MCF 10A (cell line): ENCODE data around the gene NFIX. TPM values are rescaled to one million over a fixed set of nuclear protein-coding genes. Genes with fewer than 3 reads are reported as not detected.

Experiments used
- BruUV-seq: library from RNA; stranded (reverse); fragments of 400-500 nt; replicated peaks from 2 replicates; lab custom pipeline; 2021; lab: Mats Ljungman, UMichigan
- CTCF ChIA-PET: fragments of 300-600 bp; sonication (Branson Sonifier 250); formaldehyde crosslinking; extraction: SDS; loops from one replicate; lab custom pipeline; 2021; ENCODE audit warnings: antibody characterized with exemption, inconsistent platforms; lab: Yijun Ruan, JAX
- POLR2A ChIA-PET: fragments of 300-600, 350-650 bp; sonication (Branson Sonifier 250); formaldehyde crosslinking; extraction: SDS; loops from one replicate; lab custom pipeline; 2020; ENCODE audit warnings: antibody characterized with exemption, inconsistent platforms; lab: Yijun Ruan, JAX
- DNase-seq: peaks from one replicate; pipeline ENCODE4 v3.0.0-alpha.2; 2018; ENCODE audit not compliant: unreplicated experiment
- H3K27ac Mint-ChIP-seq: one replicate; pipeline ENCODE4 v1.8.0; 2022; ENCODE audit warnings: mild to moderate bottlenecking, low read depth, mixed read lengths; ENCODE audit not compliant: unreplicated experiment
- H3K27me3 Mint-ChIP-seq: one replicate; pipeline ENCODE4 v1.8.0; 2022; ENCODE audit warnings: mixed read lengths; ENCODE audit not compliant: insufficient read depth, unreplicated experiment
- H3K36me3 Mint-ChIP-seq: one replicate; pipeline ENCODE4 v1.8.0; 2022; ENCODE audit warnings: mild to moderate bottlenecking, moderate library complexity, mixed read lengths; ENCODE audit not compliant: insufficient read depth, unreplicated experiment
- H3K4me1 Mint-ChIP-seq: one replicate; pipeline ENCODE4 v1.8.0; 2022; ENCODE audit warnings: mixed read lengths; ENCODE audit not compliant: insufficient read depth, unreplicated experiment
- H3K4me3 Mint-ChIP-seq: one replicate; pipeline ENCODE4 v1.8.0; 2022; ENCODE audit warnings: mild to moderate bottlenecking, moderate library complexity, mixed read lengths; ENCODE audit not compliant: unreplicated experiment
- H3K9me3 Mint-ChIP-seq: one replicate; pipeline ENCODE4 v1.8.0; 2022; ENCODE audit warnings: mixed read lengths; ENCODE audit not compliant: unreplicated experiment
- CTCF ChIP-seq: fragments of 200-600 bp; IDR thresholded peaks from one replicate; pipeline ENCODE4 v1.8.0; 2022; ENCODE audit warnings: antibody characterized with exemption, mild to moderate bottlenecking; ENCODE audit not compliant: unreplicated experiment
- intact Hi-C: fragments of 100-400 bp; cut with micrococcal nuclease; formaldehyde crosslinking; loops from 2 replicates; pipeline ENCODE4 v1.14.1; 2022
- total RNA-seq: library from RNA; stranded (reverse); gene quantifications from 2 replicates; pipeline ENCODE4 v1.2.3, GENCODE V29; 2022

The NFIX gene
- total RNA-seq, 1 experiment from 2014 or later, result 27.2 TPM

- TF ChIP-seq CTCF, result no peak
- Mint-ChIP-seq H3K36me3 (peaks cover 6% of the 10 kb centered on the region), H3K27me3 (no peaks in the 10 kb centered on the region), H3K9me3 (no peaks in the 10 kb centered on the region), H3K27ac (no peak overlapping the region), H3K4me1 (peaks cover 7% of the 10 kb centered on the region), H3K4me3 (no peak overlapping the region)
- no peak for DNase-seq
- CTCF ChIA-PET, result interaction anchor here (0.5 to 12.6 kb wide), 8 partner anchors 16 to 582 kb away, joined by 3 to 334 read pairs (median 7); no protein-coding TSS in a partner anchor
- BruUV-seq, result no TSS peak
- POLR2A ChIA-PET, result no interaction called here
- intact Hi-C loops, result no loop called here
Observed at GRCh38 chr19:12979974-12980373, 15.3 kb upstream of the NFIX start.

- BruUV-seq, result no TSS peak
- Mint-ChIP-seq H3K4me3 (no peak overlapping the region), H3K36me3 (peaks cover 6% of the 10 kb centered on the region), H3K4me1 (peaks cover 10% of the 10 kb centered on the region), H3K27me3 (no peaks in the 10 kb centered on the region), H3K27ac (no peak overlapping the region), H3K9me3 (no peaks in the 10 kb centered on the region)
- CTCF ChIA-PET, result interaction anchor here (0.6 to 12.6 kb wide), 7 partner anchors 17 to 180 kb away, joined by 3 to 334 read pairs (median 3); no protein-coding TSS in a partner anchor
- no peak for TF ChIP-seq CTCF
- POLR2A ChIA-PET, result interaction anchor here (0.7 kb wide), 1 partner anchor 10 kb away, joined by 4 read pairs; no protein-coding TSS in a partner anchor
- intact Hi-C loops, result loop anchor here (1.0 to 2.0 kb wide), 2 partner anchors 52 to 79 kb away; no protein-coding TSS in a partner anchor
- no peak for DNase-seq
Observed at GRCh38 chr19:12982648-12983047, 12.6 kb upstream of the NFIX start.

GRCh38 chr19:12983091-12983490 is 12.2 kb upstream of the NFIX start:
- Mint-ChIP-seq H3K27ac (no peak overlapping the region), H3K27me3 (no peaks in the 10 kb centered on the region), H3K9me3 (no peaks in the 10 kb centered on the region), H3K4me3 (no peak overlapping the region), H3K4me1 (peaks cover 6% of the 10 kb centered on the region), H3K36me3 (peaks cover 3% of the 10 kb centered on the region)
- no peak for TF ChIP-seq CTCF
- intact Hi-C loops, result loop anchor here (1.0 to 2.0 kb wide), 2 partner anchors 52 to 78 kb away; no protein-coding TSS in a partner anchor
- ChIA-PET POLR2A (interaction anchor here (0.7 kb wide), 1 partner anchor 10 kb away, joined by 4 read pairs; no protein-coding TSS in a partner anchor), CTCF (interaction anchor here (0.6 to 12.6 kb wide), 10 partner anchors 17 to 180 kb away, joined by 3 to 334 read pairs (median 3); no protein-coding TSS in a partner anchor)
- no TSS peak for BruUV-seq
- DNase-seq, result no peak

- POLR2A ChIA-PET, result interaction anchor here (0.6 to 1.2 kb wide), 3 partner anchors 78 to 192 kb away, joined by 3 to 4 read pairs (median 3); partner anchors contain the start of gene JUNB
Observed at GRCh38 chr19:12983542-12984142, 11.6 kb upstream of the NFIX start.

More at GRCh38 chr19:12983542-12984142, 11.6 kb upstream of the NFIX start:
- Mint-ChIP-seq H3K4me1 (peaks cover 6% of the 10 kb centered on the region), H3K27ac (no peak overlapping the region), H3K36me3 (no peaks in the 10 kb centered on the region), H3K4me3 (no peak overlapping the region), H3K27me3 (no peaks in the 10 kb centered on the region), H3K9me3 (no peaks in the 10 kb centered on the region)
- CTCF ChIA-PET, result interaction anchor here (0.6 to 12.6 kb wide), 8 partner anchors 16 to 145 kb away, joined by 3 to 334 read pairs (median 3); no protein-coding TSS in a partner anchor
- peak; percentile 74 for DNase-seq
- intact Hi-C loops, result loop anchor here (1.0 to 2.0 kb wide), 2 partner anchors 51 to 78 kb away; no protein-coding TSS in a partner anchor
- peak; percentile 94 for TF ChIP-seq CTCF
- no TSS peak for BruUV-seq
